Gastrocnemius medialis (tissue), 4 donors: Measurements from ENCODE around the gene CEP112. TPM values are rescaled to one million over a fixed set of nuclear protein-coding genes. Genes with fewer than 3 reads are reported as not detected.

Experiments
- ATAC-seq, 2 donors: fragments of 150-250 bp; one replicate each; pipeline ENCODE4 v1.9.1; 2016
- DNase-seq, 2 donors: peaks; one replicate each; pipeline ENCODE4 v3.0.0-alpha.2; 2019
- H3K27ac ChIP-seq, 4 donors: fragments of 200-600 bp; sonication (generic); 1 replicate in 1 of 4; 2 replicates in 3 of 4; pipeline ENCODE4 v1.5.1; 2016 to 2018; ENCODE audit warnings: mild to moderate bottlenecking in 2 of 4, moderate library complexity in 1 of 4
- H3K27me3 ChIP-seq, 3 donors: fragments of 200-600 bp; sonication (generic) in 2 of 3; 1 replicate in 1 of 3; 2 replicates in 2 of 3; pipeline versions ENCODE4 v1.5.1 to v1.6.0; 2016 to 2019; ENCODE audit warnings: mild to moderate bottlenecking in 1 of 3, moderate library complexity in 1 of 3
- H3K36me3 ChIP-seq, 2 donors: fragments of 200-600 bp; sonication (generic) in 1 of 2; one replicate each; pipeline ENCODE4 v1.5.1; 2017 to 2018
- H3K4me1 ChIP-seq, 2 donors: fragments of 200-600 bp; sonication (generic) in 1 of 2; one replicate each; pipeline ENCODE4 v1.5.1; 2016 to 2017; ENCODE audit warnings: mild to moderate bottlenecking in 2 of 2
- H3K4me3 ChIP-seq, 4 donors: fragments of 200-600 bp; sonication (generic) in 3 of 4; 1 replicate in 1 of 4; 2 replicates in 3 of 4; pipeline ENCODE4 v1.5.1; 2016 to 2019; ENCODE audit warnings: mild to moderate bottlenecking in 2 of 4
- H3K9me3 ChIP-seq, 3 donors: fragments of 200-600 bp; sonication (generic) in 2 of 3; 1 replicate in 1 of 3; 2 replicates in 2 of 3; pipeline ENCODE4 v1.5.1; 2016 to 2019
- CTCF ChIP-seq, 5 experiments: fragments of 450-650 bp in 3 of 5; fragments of 200-600 bp in 2 of 5; sonication (generic) in 2 of 5; IDR thresholded peaks in 4 of 5; conservative IDR thresholded peaks in 1 of 5; 1 replicate in 4 of 5; 2 replicates in 1 of 5; pipeline ENCODE4 v1.5.1; 2016 to 2019; ENCODE audit warnings: antibody characterized with exemption in 5 of 5, mild to moderate bottlenecking in 3 of 5, moderate library complexity in 3 of 5
- POLR2A ChIP-seq, 2 donors: fragments of 450-650 bp; IDR thresholded peaks; one replicate each; pipeline ENCODE4 v1.6.1; 2017; ENCODE audit warnings: antibody characterized with exemption in 2 of 2, mild to moderate bottlenecking in 2 of 2, moderate library complexity in 2 of 2
- in situ Hi-C, 4 donors: fragments of 200-750 bp; cut with MboI; loops; one replicate each; pipeline versions ENCODE4 v1.15.0 to v1.8.0; 2017; ENCODE audit warnings: low sequenced_read_pairs in 4 of 4
- intact Hi-C: fragments of 100-400 bp; cut with DNase I; formaldehyde crosslinking; loops from one replicate; pipeline ENCODE4 v1.15.1; 2023; ENCODE audit warnings: low total_unique reads
- total RNA-seq, 4 donors: library from RNA; depleted of rRNA; stranded (reverse); fragments of >200 nt; gene quantifications; one replicate each; pipeline versions ENCODE4 v1.1.0 to v1.2.3, GENCODE V29; 2016

CEP112 gene
- total RNA-seq, 4 donors from 2014 or later, result 6.1 to 8.7 (median 7.1) TPM

DNA sequence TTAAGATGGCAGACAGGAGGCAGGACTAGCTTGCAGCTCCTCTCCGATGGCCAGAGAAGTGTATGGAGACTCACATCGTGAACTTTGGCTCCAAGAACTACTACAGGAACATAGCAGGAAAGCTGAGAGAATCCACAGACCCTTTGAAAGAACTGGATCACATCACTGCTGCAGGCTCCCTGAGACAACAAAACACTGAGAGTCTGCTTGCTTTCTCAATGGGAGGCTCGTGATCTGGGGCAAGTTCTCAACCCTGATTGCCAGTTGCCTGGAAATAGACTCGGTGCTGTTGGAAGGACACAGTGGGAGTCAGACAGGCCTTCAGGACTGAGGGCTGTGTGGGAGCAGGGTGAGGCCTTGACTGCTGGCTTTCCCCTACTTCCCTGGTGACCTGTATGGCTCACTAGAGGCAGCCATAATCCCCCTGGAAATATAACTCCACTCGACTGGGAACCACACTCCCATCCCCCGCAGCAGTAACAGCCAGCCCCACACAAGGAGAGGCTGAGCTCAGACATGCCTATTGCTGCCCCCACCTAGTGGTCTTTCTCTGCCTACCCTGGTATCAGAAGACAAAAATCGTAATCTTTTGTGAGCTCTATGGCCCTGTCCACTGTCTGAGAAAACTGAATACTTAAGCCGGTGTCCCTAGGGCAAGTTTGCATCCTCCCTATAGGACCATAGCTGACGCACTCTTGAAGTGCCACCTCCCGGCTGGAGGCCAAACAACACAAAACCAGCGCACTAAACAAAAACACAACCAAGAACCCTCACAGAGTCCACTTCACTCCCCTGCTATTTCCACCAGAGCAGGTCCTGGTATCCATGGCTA lies 238.4 kb downstream of the CEP112 start:
- H3K27ac ChIP-seq, result no peak overlapping the region
- intact Hi-C loops, result no loop called here
- TF ChIP-seq CTCF (IDR thresholded peaks at IDR 0.05 in 4 of 5, conservative IDR thresholded peaks at IDR 0.05 in 1 of 5) (no peak), POLR2A (IDR thresholded peaks at IDR 0.05) (no peak)
- no peaks in the 10 kb centered on the region for H3K4me1 ChIP-seq
- DNase-seq (no peak), ATAC-seq (no peak)
- in situ Hi-C loops, result no loop called here
- H3K9me3 ChIP-seq, result no peaks in the 10 kb centered on the region
- H3K36me3 ChIP-seq, result no peaks in the 10 kb centered on the region
- H3K27me3 ChIP-seq, result no peaks in the 10 kb centered on the region
- no peak overlapping the region for H3K4me3 ChIP-seq

DNA sequence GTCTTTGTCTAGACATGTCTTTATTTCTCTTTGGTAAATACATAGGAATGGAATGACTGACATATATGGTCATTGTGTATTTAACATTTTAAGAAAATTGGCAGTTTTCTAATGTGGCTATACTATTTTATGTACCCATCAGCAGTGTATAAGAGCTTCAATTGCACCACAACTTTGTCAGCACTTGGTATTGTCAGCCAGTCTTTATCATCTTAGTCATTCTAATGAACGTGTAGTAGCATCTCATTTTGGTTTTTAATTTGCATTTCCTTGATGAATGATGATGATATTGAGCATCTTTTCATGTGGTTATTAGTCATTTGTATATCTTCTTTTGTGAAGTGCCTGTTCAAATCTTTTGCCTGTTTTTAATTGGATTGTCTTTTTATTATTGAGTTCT lies 239.3 kb downstream of the CEP112 start:
- Histone ChIP-seq H3K9me3 (no peaks in the 10 kb centered on the region), H3K4me1 (no peaks in the 10 kb centered on the region), H3K27me3 (no peaks in the 10 kb centered on the region), H3K4me3 (no peak overlapping the region), H3K36me3 (no peaks in the 10 kb centered on the region), H3K27ac (no peak overlapping the region)
- ATAC-seq (no peak), DNase-seq (no peak)
- intact Hi-C loops, result no loop called here
- TF ChIP-seq CTCF (IDR thresholded peaks at IDR 0.05 in 4 of 5, conservative IDR thresholded peaks at IDR 0.05 in 1 of 5) (no peak), POLR2A (IDR thresholded peaks at IDR 0.05) (no peak)
- in situ Hi-C loops, result no loop called here

- no peaks in the 10 kb centered on the region for H3K36me3 ChIP-seq
Observed at GRCh38 chr17:65952015-65952414, 239.9 kb downstream of the CEP112 start.

GRCh38 chr17:65947831-65948230 lies 244.1 kb downstream of the CEP112 start:
- Histone ChIP-seq H3K27ac (no peak overlapping the region), H3K27me3 (no peaks in the 10 kb centered on the region), H3K4me1 (no peaks in the 10 kb centered on the region), H3K36me3 (no peaks in the 10 kb centered on the region), H3K4me3 (no peak overlapping the region), H3K9me3 (no peaks in the 10 kb centered on the region)
- intact Hi-C loops (no loop called here), in situ Hi-C loops (no loop called here)
- ATAC-seq, result no peak
- TF ChIP-seq POLR2A (IDR thresholded peaks at IDR 0.05) (no peak), CTCF (IDR thresholded peaks at IDR 0.05 in 4 of 5, conservative IDR thresholded peaks at IDR 0.05 in 1 of 5) (no peak)
- DNase-seq, result no peak

More at GRCh38 chr17:65952015-65952414, 239.9 kb downstream of the CEP112 start:
- ATAC-seq (no peak), DNase-seq (no peak)
- H3K9me3 ChIP-seq, result no peaks in the 10 kb centered on the region
- intact Hi-C loops, result no loop called here
- no peak for TF ChIP-seq CTCF (IDR thresholded peaks at IDR 0.05 in 4 of 5, conservative IDR thresholded peaks at IDR 0.05 in 1 of 5)
- TF ChIP-seq POLR2A (IDR thresholded peaks at IDR 0.05), result no peak
- H3K4me3 ChIP-seq, result no peak overlapping the region
- H3K27ac ChIP-seq, result no peak overlapping the region
- no peaks in the 10 kb centered on the region for H3K27me3 ChIP-seq
- no peaks in the 10 kb centered on the region for H3K4me1 ChIP-seq
- in situ Hi-C loops, result no loop called here
